ENCODE measurements around the gene GPC5. TPM values are rescaled to one million over a fixed set of nuclear protein-coding genes. Genes with fewer than 3 reads are reported as not detected.

Gene GPC5
- total RNA-seq, 2 experiments from 2014 or later = 2.4 TPM; not detected in 1

DNA sequence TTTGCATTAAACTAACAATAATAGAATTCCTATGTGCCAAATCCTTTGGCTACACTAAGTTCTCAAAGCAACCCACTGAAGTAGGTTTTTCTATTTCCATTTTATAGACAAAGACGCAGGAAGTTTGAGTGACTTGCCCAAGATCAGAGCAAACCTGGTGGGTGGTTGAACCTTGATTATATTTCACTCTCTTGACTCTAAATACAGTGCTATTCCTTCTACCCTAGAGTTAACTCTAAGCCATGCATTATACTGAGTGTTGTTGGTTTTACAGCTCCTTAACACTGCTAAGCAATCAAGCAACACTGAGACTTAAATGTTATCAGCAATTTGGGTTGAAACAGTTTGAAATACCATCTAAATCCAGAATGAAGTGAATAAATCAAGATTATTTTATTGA, 1014.6 kb downstream of the GPC5 start:
- H3K9me3 ChIP-seq (ENCODE audit: low read length) = no peaks in the 10 kb centered on the region
- H3K36me3 ChIP-seq (ENCODE audit: insufficient read depth, low read length) = no peaks in the 10 kb centered on the region
- H3K4me1 ChIP-seq (ENCODE audit: insufficient read depth, low read length, poor library complexity, severe bottlenecking) = no peaks in the 10 kb centered on the region
- H3K9me2 ChIP-seq (ENCODE audit: insufficient read depth, low read length) = 0 out of 2 replicates have a peak, but pooled peaks cover 4% of the 10 kb centered on the region
- TF ChIP-seq EZH2phosphoT487 (IDR thresholded peaks at IDR 0.05; ENCODE audit: borderline replicate concordance, low read depth, low read length) = no peak
- TF ChIP-seq, protein P1, sequence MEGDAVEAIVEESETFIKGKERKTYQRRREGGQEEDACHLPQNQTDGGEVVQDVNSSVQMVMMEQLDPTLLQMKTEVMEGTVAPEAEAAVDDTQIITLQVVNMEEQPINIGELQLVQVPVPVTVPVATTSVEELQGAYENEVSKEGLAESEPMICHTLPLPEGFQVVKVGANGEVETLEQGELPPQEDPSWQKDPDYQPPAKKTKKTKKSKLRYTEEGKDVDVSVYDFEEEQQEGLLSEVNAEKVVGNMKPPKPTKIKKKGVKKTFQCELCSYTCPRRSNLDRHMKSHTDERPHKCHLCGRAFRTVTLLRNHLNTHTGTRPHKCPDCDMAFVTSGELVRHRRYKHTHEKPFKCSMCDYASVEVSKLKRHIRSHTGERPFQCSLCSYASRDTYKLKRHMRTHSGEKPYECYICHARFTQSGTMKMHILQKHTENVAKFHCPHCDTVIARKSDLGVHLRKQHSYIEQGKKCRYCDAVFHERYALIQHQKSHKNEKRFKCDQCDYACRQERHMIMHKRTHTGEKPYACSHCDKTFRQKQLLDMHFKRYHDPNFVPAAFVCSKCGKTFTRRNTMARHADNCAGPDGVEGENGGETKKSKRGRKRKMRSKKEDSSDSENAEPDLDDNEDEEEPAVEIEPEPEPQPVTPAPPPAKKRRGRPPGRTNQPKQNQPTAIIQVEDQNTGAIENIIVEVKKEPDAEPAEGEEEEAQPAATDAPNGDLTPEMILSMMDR (conservative IDR thresholded peaks at IDR 0.05; ENCODE audit: low read length) = no peak
- CTCF ChIA-PET (ENCODE audit: unreplicated experiment) = no interaction called here
- no peak overlapping the region for H2AFZ ChIP-seq (ENCODE audit: low read length)
- no peak overlapping the region for H3K4me3 ChIP-seq (ENCODE audit: low read depth, low read length, poor library complexity, severe bottlenecking)
- no peak overlapping the region for H3K4me2 ChIP-seq (ENCODE audit: low read length)
- intact Hi-C loops (cut with micrococcal nuclease; ENCODE audit: unreplicated experiment) = no loop called here
- no TSS peak for BruUV-seq (replicated peaks)
- no peaks in the 10 kb centered on the region for H3K79me2 ChIP-seq (ENCODE audit: insufficient read depth, low read depth, low read length)
- DNase-seq (ENCODE audit: low spot score) = no peak
- H3K27ac ChIP-seq (ENCODE audit: low read depth, low read length, poor library complexity, severe bottlenecking) = no peak overlapping the region
- POLR2A ChIA-PET = interaction anchor here (0.6 to 1.7 kb wide), 13 partner anchors 9 to 1142 kb away, joined by 3 to 8 read pairs (median 3); no protein-coding TSS in a partner anchor
- no peaks in the 10 kb centered on the region for H4K20me1 ChIP-seq (ENCODE audit: insufficient read depth, low read length)

DNA sequence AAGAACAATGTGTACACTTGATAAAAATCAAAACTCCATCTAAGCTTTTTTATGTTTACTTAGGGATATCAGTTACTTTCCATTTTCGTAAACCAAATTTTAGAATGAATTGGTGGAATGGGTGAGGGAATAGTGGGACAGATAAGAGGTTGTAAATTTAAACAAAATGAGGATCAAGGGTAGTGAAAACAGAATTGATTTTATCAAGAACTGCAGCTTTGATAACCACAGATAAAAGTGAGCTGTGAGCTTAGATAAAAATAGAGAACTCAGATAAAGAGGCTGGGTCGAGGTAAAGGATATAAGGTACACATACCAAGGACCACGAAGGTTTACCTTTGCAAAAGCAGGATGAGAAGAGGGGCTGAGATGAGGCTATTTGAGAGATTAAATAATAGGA, 1015.0 kb downstream of the GPC5 start:
- BruUV-seq (replicated peaks) = no TSS peak
- ChIA-PET CTCF (ENCODE audit: unreplicated experiment) (no interaction called here), POLR2A (interaction anchor here (0.6 to 1.7 kb wide), 12 partner anchors 9 to 1143 kb away, joined by 3 to 8 read pairs (median 3); no protein-coding TSS in a partner anchor)
- H4K20me1 ChIP-seq (ENCODE audit: insufficient read depth, low read length) = no peaks in the 10 kb centered on the region
- 0 out of 2 replicates have a peak, but pooled peaks cover 4% of the 10 kb centered on the region for H3K9me2 ChIP-seq (ENCODE audit: insufficient read depth, low read length)
- no peak overlapping the region for H3K4me3 ChIP-seq (ENCODE audit: low read depth, low read length, poor library complexity, severe bottlenecking)
- intact Hi-C loops (cut with micrococcal nuclease; ENCODE audit: unreplicated experiment) = no loop called here
- no peaks in the 10 kb centered on the region for H3K36me3 ChIP-seq (ENCODE audit: insufficient read depth, low read length)
- H2AFZ ChIP-seq (ENCODE audit: low read length) = no peak overlapping the region
- TF ChIP-seq, protein P1 (conservative IDR thresholded peaks at IDR 0.05; ENCODE audit: low read length) = no peak
- TF ChIP-seq EZH2phosphoT487 (IDR thresholded peaks at IDR 0.05; ENCODE audit: borderline replicate concordance, low read depth, low read length) = no peak
- no peak overlapping the region for H3K4me2 ChIP-seq (ENCODE audit: low read length)
- H3K9me3 ChIP-seq (ENCODE audit: low read length) = no peaks in the 10 kb centered on the region
- DNase-seq (ENCODE audit: low spot score) = no peak
- no peak overlapping the region for H3K27ac ChIP-seq (ENCODE audit: low read depth, low read length, poor library complexity, severe bottlenecking)
- H3K79me2 ChIP-seq (ENCODE audit: insufficient read depth, low read depth, low read length) = no peaks in the 10 kb centered on the region
- H3K4me1 ChIP-seq (ENCODE audit: insufficient read depth, low read length, poor library complexity, severe bottlenecking) = no peaks in the 10 kb centered on the region

DNA sequence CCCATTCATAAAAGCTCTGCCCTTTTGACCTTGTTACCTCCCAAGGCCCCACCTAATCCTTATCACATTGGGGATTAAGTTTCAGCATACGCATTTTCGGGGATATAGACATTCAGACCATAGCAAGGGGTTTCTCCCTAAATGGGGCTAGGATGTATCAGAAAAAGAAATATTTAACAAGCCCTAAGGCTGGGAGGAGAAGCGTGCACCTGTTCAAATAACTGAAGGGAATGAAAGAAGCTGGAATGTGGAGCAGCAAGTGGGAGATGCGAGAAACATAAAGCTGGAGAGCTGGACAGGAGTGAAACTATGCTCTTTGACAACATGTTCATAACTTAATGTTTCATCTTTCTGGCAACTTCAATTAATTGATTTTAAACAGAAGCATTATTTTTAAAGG, 1016.4 kb downstream of the GPC5 start:
- no TSS peak for BruUV-seq (replicated peaks)
- no peak overlapping the region for H2AFZ ChIP-seq (ENCODE audit: low read length)
- CTCF ChIA-PET (ENCODE audit: unreplicated experiment) = no interaction called here

More for the DNA sequence above, 1016.4 kb downstream of the GPC5 start:
- POLR2A ChIA-PET = interaction anchor here (0.7 to 2.1 kb wide), 8 partner anchors 11 to 219 kb away, joined by 3 to 23 read pairs (median 4); no protein-coding TSS in a partner anchor
- no peak for TF ChIP-seq EZH2phosphoT487 (IDR thresholded peaks at IDR 0.05; ENCODE audit: borderline replicate concordance, low read depth, low read length)
- TF ChIP-seq, protein P1 (conservative IDR thresholded peaks at IDR 0.05; ENCODE audit: low read length) = no peak
- intact Hi-C loops (cut with micrococcal nuclease; ENCODE audit: unreplicated experiment) = no loop called here
- Histone ChIP-seq H3K79me2 (ENCODE audit: insufficient read depth, low read depth, low read length) (no peaks in the 10 kb centered on the region), H3K9me3 (ENCODE audit: low read length) (no peaks in the 10 kb centered on the region), H3K9me2 (ENCODE audit: insufficient read depth, low read length) (0 out of 2 replicates have a peak, but pooled peaks cover 1% of the 10 kb centered on the region), H3K27ac (ENCODE audit: low read depth, low read length, poor library complexity, severe bottlenecking) (no peak overlapping the region), H3K4me2 (ENCODE audit: low read length) (no peak overlapping the region), H3K36me3 (ENCODE audit: insufficient read depth, low read length) (no peaks in the 10 kb centered on the region), H3K4me3 (ENCODE audit: low read depth, low read length, poor library complexity, severe bottlenecking) (no peak overlapping the region), H3K4me1 (ENCODE audit: insufficient read depth, low read length, poor library complexity, severe bottlenecking) (no peaks in the 10 kb centered on the region), H4K20me1 (ENCODE audit: insufficient read depth, low read length) (no peaks in the 10 kb centered on the region)
- DNase-seq (ENCODE audit: low spot score) = no peak

All from OCI-LY7 (cell line).